Suprapubic skin (tissue), 3 donors: Measurements from ENCODE around the gene IL2RA.

Source experiments
- EP300 ChIP-seq: sonication (generic); formaldehyde crosslinking; IDR thresholded peaks from one replicate; pipeline ENCODE4 v1.6.1; 2017; ENCODE audit warnings: antibody characterized with exemption
- POLR2A ChIP-seq, 2 donors: fragments of 450-650 bp; IDR thresholded peaks; one replicate each; pipeline ENCODE4 v1.6.1; 2017; ENCODE audit warnings: antibody characterized with exemption in 2 of 2, mild to moderate bottlenecking in 2 of 2, moderate library complexity in 2 of 2
- TF ChIP-seq, protein P1 (sequence below), 2 donors: fragments of 200-600 bp in 1 of 2; fragments of 450-650 bp in 1 of 2; sonication (generic) in 1 of 2; IDR thresholded peaks; one replicate each; pipeline ENCODE4 v1.5.1; 2016 to 2019; ENCODE audit warnings: antibody characterized with exemption in 2 of 2, mild to moderate bottlenecking in 1 of 2, moderate library complexity in 1 of 2

DNA sequence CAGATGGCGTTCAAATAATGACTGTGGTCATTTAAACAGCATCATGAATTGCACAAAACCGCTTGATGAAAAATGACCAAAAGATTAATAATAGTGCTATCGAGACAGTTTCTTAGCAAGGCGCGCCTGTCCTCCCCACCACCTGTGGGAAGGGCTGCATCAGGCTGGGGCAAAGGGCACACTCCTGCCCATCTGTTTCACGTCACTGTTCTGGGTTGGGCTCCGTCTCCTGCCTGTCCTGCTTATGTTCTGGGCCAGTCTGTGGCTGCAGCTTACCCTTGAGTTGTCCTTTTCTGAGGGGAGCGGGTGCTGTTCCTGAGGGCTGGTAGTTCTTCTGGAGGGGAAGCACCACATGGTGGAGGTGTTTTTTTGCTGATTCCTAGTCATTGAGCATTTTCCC is 40.0 kb upstream of the IL2RA start:
- TF ChIP-seq, protein P1, sequence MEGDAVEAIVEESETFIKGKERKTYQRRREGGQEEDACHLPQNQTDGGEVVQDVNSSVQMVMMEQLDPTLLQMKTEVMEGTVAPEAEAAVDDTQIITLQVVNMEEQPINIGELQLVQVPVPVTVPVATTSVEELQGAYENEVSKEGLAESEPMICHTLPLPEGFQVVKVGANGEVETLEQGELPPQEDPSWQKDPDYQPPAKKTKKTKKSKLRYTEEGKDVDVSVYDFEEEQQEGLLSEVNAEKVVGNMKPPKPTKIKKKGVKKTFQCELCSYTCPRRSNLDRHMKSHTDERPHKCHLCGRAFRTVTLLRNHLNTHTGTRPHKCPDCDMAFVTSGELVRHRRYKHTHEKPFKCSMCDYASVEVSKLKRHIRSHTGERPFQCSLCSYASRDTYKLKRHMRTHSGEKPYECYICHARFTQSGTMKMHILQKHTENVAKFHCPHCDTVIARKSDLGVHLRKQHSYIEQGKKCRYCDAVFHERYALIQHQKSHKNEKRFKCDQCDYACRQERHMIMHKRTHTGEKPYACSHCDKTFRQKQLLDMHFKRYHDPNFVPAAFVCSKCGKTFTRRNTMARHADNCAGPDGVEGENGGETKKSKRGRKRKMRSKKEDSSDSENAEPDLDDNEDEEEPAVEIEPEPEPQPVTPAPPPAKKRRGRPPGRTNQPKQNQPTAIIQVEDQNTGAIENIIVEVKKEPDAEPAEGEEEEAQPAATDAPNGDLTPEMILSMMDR (IDR thresholded peaks at IDR 0.05): no peak
- TF ChIP-seq POLR2A (IDR thresholded peaks at IDR 0.05): no peak
- no peak for TF ChIP-seq EP300
